ENCODE measurements around the gene TTC7B.
"Not testable (repeated sequence)": the region's sequence is repeated elsewhere in the genome, so short reads cannot be mapped to it uniquely, and the experiment has no call there.

DNA sequence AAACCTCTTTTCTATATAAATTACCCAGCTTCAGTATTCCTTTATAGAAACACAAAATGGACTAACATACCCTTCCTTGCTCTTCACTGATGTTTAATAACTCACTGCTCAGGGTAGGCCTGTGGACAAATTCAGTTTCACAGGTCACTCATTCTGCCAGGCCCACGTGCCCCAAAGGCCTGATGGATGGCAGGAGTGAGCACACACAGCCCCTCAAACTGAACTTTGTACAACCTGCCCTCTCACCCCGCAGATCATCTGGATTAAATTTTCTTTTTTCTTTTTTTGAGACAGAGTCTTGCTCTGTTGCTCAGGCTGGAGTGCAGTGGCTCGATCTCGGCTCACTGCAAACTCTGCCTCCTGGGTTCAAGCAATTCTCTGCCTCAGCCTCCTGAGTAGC, 24.4 kb upstream of the TTC7B start:
- TF ChIP-seq, protein P1, sequence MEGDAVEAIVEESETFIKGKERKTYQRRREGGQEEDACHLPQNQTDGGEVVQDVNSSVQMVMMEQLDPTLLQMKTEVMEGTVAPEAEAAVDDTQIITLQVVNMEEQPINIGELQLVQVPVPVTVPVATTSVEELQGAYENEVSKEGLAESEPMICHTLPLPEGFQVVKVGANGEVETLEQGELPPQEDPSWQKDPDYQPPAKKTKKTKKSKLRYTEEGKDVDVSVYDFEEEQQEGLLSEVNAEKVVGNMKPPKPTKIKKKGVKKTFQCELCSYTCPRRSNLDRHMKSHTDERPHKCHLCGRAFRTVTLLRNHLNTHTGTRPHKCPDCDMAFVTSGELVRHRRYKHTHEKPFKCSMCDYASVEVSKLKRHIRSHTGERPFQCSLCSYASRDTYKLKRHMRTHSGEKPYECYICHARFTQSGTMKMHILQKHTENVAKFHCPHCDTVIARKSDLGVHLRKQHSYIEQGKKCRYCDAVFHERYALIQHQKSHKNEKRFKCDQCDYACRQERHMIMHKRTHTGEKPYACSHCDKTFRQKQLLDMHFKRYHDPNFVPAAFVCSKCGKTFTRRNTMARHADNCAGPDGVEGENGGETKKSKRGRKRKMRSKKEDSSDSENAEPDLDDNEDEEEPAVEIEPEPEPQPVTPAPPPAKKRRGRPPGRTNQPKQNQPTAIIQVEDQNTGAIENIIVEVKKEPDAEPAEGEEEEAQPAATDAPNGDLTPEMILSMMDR (optimal IDR thresholded peaks at IDR 0.05 in 1 of 3, IDR thresholded peaks at IDR 0.05 in 1 of 3, conservative IDR thresholded peaks at IDR 0.05 in 1 of 3; ENCODE audit: extremely low read depth in 1 of 3, insufficient read depth in 2 of 3, low read length in 3 of 3), result not testable (repeated sequence)
- TF ChIP-seq EZH2 (IDR thresholded peaks at IDR 0.05; ENCODE audit: low read length), result not testable (repeated sequence)

All from keratinocyte (primary cell).